SK-N-DZ (cell line): Measurements from ENCODE around the gene KCND3.

Experiments used
- DNase-seq: peaks from one replicate; pipeline ENCODE4 v3.0.0-alpha.2; 2015; ENCODE audit warnings: low spot score

Gene KCND3

GRCh38 chr1:111920221-111921024, 69.0 kb downstream of the KCND3 start:
- DNase-seq, result no peak

- no peak for DNase-seq
Measured at GRCh38 chr1:111911776-111912515, 77.5 kb downstream of the KCND3 start.

GRCh38 chr1:111911061-111911460, 78.4 kb downstream of the KCND3 start:
- no peak for DNase-seq

GRCh38 chr1:111909030-111909429, 80.4 kb downstream of the KCND3 start:
- no peak for DNase-seq

GRCh38 chr1:111908011-111908621, 81.4 kb downstream of the KCND3 start:
- DNase-seq, result no peak

- DNase-seq, result no peak
Measured at GRCh38 chr1:111907321-111907720, 82.1 kb downstream of the KCND3 start.

GRCh38 chr1:111906816-111907215, 82.7 kb downstream of the KCND3 start:
- DNase-seq, result no peak

- no peak for DNase-seq
Measured at GRCh38 chr1:111906111-111906510, 83.4 kb downstream of the KCND3 start.

- peak; percentile 57 for DNase-seq
Measured at GRCh38 chr1:111904478-111905218, 84.8 kb downstream of the KCND3 start.

- no peak for DNase-seq
Measured at GRCh38 chr1:111903871-111904449, 85.5 kb downstream of the KCND3 start.

- DNase-seq, result no peak
Measured at GRCh38 chr1:111903148-111903870, 86.2 kb downstream of the KCND3 start.

- DNase-seq, result no peak
Measured at GRCh38 chr1:111895469-111895868, 94.0 kb downstream of the KCND3 start.

GRCh38 chr1:111895017-111895416, 94.5 kb downstream of the KCND3 start:
- DNase-seq, result no peak

- no peak for DNase-seq
Measured at GRCh38 chr1:111894497-111894896, 95.0 kb downstream of the KCND3 start.

GRCh38 chr1:111891566-111891965, 97.9 kb downstream of the KCND3 start:
- DNase-seq, result no peak

GRCh38 chr1:111888740-111889376, 100.6 kb downstream of the KCND3 start:
- no peak for DNase-seq

GRCh38 chr1:111887875-111888274, 101.6 kb downstream of the KCND3 start:
- DNase-seq, result no peak

- no peak for DNase-seq
Measured at GRCh38 chr1:111887385-111887784, 102.1 kb downstream of the KCND3 start.

- DNase-seq, result no peak
Measured at GRCh38 chr1:111886741-111887140, 102.7 kb downstream of the KCND3 start.

GRCh38 chr1:111884772-111885443, 104.6 kb downstream of the KCND3 start:
- DNase-seq, result no peak
